GM23338 (cell line): ENCODE results near the gene AKAP13. TPM values are rescaled to one million over a fixed set of nuclear protein-coding genes. Genes with fewer than 3 reads are reported as not detected.

Experiments used
- ATAC-seq: fragments of 200-7000 bp; cut with Tn5 transposase; 3 replicates; pipeline ENCODE4 v1.9.1; 2020
- DNase-seq: peaks from one replicate; pipeline ENCODE4 v3.0.0-alpha.2; 2015; ENCODE audit warnings: low spot score
- H2AFZ ChIP-seq: fragments of 200-600 bp; sonication (generic); 2 replicates; pipeline ENCODE4 v1.8.0; 2016; ENCODE audit warnings: antibody characterized with exemption, mild to moderate bottlenecking, moderate library complexity
- H3F3A ChIP-seq: fragments of 200-600 bp; sonication (generic); replicated peaks from 2 replicates; pipeline ENCODE4 v1.8.0; 2017; ENCODE audit warnings: antibody characterized with exemption, mixed run types, low read depth
- H3K27ac ChIP-seq: fragments of 200-600 bp; sonication (generic); 2 replicates; pipeline ENCODE4 v1.6.1; 2016; ENCODE audit warnings: low read depth
- H3K27me3 ChIP-seq: fragments of 200-600 bp; sonication (generic); 2 replicates; pipeline ENCODE4 v1.8.0; 2016; ENCODE audit warnings: mild to moderate bottlenecking, mixed run types, moderate library complexity; ENCODE audit not compliant: insufficient read depth
- H3K36me3 ChIP-seq: fragments of 200-600 bp; sonication (generic); 2 replicates; pipeline ENCODE4 v1.8.0; 2016; ENCODE audit warnings: mild to moderate bottlenecking; ENCODE audit not compliant: insufficient read depth
- H3K4me1 ChIP-seq: fragments of 200-600 bp; sonication (generic); 2 replicates; pipeline ENCODE4 v1.8.0; 2016; ENCODE audit warnings: mild to moderate bottlenecking, moderate library complexity; ENCODE audit not compliant: insufficient read depth
- H3K4me2 ChIP-seq: fragments of 200-600 bp; sonication (generic); 2 replicates; pipeline ENCODE4 v1.7.1; 2017; ENCODE audit warnings: mixed run types
- H3K4me3 ChIP-seq: fragments of 200-600 bp; sonication (generic); 2 replicates; pipeline ENCODE4 v1.6.1; 2016; ENCODE audit warnings: mixed run types
- H3K79me2 ChIP-seq: fragments of 200-600 bp; sonication (generic); replicated peaks from 2 replicates; pipeline ENCODE4 v1.8.0; 2017; ENCODE audit warnings: mild to moderate bottlenecking; ENCODE audit not compliant: insufficient read depth
- H3K9me2 ChIP-seq: fragments of 200-600 bp; sonication (generic); 2 replicates; pipeline ENCODE4 v1.8.0; 2017; ENCODE audit not compliant: insufficient read depth
- H4K20me1 ChIP-seq: fragments of 200-600 bp; sonication (generic); replicated peaks from 2 replicates; pipeline ENCODE4 v1.8.0; 2017; ENCODE audit warnings: mild to moderate bottlenecking; ENCODE audit not compliant: insufficient read depth
- H3K27ac Mint-ChIP-seq: 2 replicates; pipeline ENCODE4 v1.8.0; 2020; ENCODE audit warnings: inconsistent platforms, mild to moderate bottlenecking, moderate library complexity, mixed read lengths
- H3K27me3 Mint-ChIP-seq: 3 replicates; pipeline ENCODE4 v1.8.0; 2022; ENCODE audit warnings: low read depth, mild to moderate bottlenecking, moderate library complexity, mixed read lengths, inconsistent platforms; ENCODE audit not compliant: insufficient read depth, poor library complexity
- H3K36me3 Mint-ChIP-seq: 3 replicates; pipeline ENCODE4 v1.8.0; 2021; ENCODE audit warnings: low read depth, mild to moderate bottlenecking, inconsistent platforms, moderate library complexity, mixed read lengths
- H3K4me1 Mint-ChIP-seq: 3 replicates; pipeline ENCODE4 v1.8.0; 2020; ENCODE audit warnings: mild to moderate bottlenecking, inconsistent platforms, mixed read lengths
- H3K4me3 Mint-ChIP-seq: 3 replicates; pipeline ENCODE4 v1.8.0; 2021; ENCODE audit warnings: moderate library complexity, mild to moderate bottlenecking, inconsistent platforms, mixed read lengths
- H3K9me3 Mint-ChIP-seq: 3 replicates; pipeline ENCODE4 v1.8.0; 2020; ENCODE audit warnings: moderate library complexity, mild to moderate bottlenecking, inconsistent platforms, mixed read lengths
- ETS1 ChIP-seq: IDR thresholded peaks from 2 replicates; pipeline ENCODE4 v1.6.1; 2016; ENCODE audit warnings: antibody characterized with exemption
- EZH2phosphoT487 ChIP-seq: fragments of 200-600 bp; sonication (generic); IDR thresholded peaks from one replicate; pipeline ENCODE4 v1.8.1; 2018; ENCODE audit warnings: antibody characterized with exemption; ENCODE audit not compliant: unreplicated experiment
- JUNB ChIP-seq: IDR thresholded peaks from one replicate; pipeline ENCODE4 v1.6.1; 2016; ENCODE audit warnings: antibody characterized with exemption; ENCODE audit not compliant: unreplicated experiment
- NANOG ChIP-seq: IDR thresholded peaks from 2 replicates; pipeline ENCODE4 v1.6.1; 2016; ENCODE audit warnings: antibody characterized with exemption, borderline replicate concordance
- POLR2AphosphoS5 ChIP-seq: IDR thresholded peaks from 2 replicates; pipeline ENCODE4 v1.6.1; 2016; ENCODE audit warnings: antibody characterized with exemption, low read depth
- REST ChIP-seq: IDR thresholded peaks from one replicate; pipeline ENCODE4 v1.6.1; 2018; ENCODE audit warnings: antibody characterized with exemption; ENCODE audit not compliant: unreplicated experiment
- ZNF331 ChIP-seq: fragments of 250-450 bp; sonication (Bioruptor Pico); IDR thresholded peaks from 2 replicates; pipeline ENCODE4 v1.5.0; 2020; ENCODE audit warnings: low read depth, mild to moderate bottlenecking, moderate library complexity
- polyA plus RNA-seq: library from polyadenylated mRNA; unstranded; fragments of >200 nt; fragmentation: Nextera tagmentation; extraction: Ambion mirVana; gene quantifications from 2 replicates; pipeline ENCODE4 v1.2.1, GENCODE V29; 2016
- total RNA-seq: library from RNA; depleted of rRNA; stranded (reverse); fragments of >200 nt; shearing (Covaris generic); gene quantifications from 2 replicates; pipeline ENCODE4 v1.2.3, GENCODE V29; 2014
- TF ChIP-seq, protein P1 (sequence below): fragments of 250-450 bp; sonication (Bioruptor Pico); IDR thresholded peaks from 2 replicates; pipeline ENCODE4 v1.5.0; 2020; ENCODE audit warnings: mild to moderate bottlenecking, moderate library complexity

The AKAP13 gene
- total and polyA plus RNA-seq, 2 experiments from 2014 or later: 46.2 to 60.7 TPM

- TF ChIP-seq, protein P1, sequence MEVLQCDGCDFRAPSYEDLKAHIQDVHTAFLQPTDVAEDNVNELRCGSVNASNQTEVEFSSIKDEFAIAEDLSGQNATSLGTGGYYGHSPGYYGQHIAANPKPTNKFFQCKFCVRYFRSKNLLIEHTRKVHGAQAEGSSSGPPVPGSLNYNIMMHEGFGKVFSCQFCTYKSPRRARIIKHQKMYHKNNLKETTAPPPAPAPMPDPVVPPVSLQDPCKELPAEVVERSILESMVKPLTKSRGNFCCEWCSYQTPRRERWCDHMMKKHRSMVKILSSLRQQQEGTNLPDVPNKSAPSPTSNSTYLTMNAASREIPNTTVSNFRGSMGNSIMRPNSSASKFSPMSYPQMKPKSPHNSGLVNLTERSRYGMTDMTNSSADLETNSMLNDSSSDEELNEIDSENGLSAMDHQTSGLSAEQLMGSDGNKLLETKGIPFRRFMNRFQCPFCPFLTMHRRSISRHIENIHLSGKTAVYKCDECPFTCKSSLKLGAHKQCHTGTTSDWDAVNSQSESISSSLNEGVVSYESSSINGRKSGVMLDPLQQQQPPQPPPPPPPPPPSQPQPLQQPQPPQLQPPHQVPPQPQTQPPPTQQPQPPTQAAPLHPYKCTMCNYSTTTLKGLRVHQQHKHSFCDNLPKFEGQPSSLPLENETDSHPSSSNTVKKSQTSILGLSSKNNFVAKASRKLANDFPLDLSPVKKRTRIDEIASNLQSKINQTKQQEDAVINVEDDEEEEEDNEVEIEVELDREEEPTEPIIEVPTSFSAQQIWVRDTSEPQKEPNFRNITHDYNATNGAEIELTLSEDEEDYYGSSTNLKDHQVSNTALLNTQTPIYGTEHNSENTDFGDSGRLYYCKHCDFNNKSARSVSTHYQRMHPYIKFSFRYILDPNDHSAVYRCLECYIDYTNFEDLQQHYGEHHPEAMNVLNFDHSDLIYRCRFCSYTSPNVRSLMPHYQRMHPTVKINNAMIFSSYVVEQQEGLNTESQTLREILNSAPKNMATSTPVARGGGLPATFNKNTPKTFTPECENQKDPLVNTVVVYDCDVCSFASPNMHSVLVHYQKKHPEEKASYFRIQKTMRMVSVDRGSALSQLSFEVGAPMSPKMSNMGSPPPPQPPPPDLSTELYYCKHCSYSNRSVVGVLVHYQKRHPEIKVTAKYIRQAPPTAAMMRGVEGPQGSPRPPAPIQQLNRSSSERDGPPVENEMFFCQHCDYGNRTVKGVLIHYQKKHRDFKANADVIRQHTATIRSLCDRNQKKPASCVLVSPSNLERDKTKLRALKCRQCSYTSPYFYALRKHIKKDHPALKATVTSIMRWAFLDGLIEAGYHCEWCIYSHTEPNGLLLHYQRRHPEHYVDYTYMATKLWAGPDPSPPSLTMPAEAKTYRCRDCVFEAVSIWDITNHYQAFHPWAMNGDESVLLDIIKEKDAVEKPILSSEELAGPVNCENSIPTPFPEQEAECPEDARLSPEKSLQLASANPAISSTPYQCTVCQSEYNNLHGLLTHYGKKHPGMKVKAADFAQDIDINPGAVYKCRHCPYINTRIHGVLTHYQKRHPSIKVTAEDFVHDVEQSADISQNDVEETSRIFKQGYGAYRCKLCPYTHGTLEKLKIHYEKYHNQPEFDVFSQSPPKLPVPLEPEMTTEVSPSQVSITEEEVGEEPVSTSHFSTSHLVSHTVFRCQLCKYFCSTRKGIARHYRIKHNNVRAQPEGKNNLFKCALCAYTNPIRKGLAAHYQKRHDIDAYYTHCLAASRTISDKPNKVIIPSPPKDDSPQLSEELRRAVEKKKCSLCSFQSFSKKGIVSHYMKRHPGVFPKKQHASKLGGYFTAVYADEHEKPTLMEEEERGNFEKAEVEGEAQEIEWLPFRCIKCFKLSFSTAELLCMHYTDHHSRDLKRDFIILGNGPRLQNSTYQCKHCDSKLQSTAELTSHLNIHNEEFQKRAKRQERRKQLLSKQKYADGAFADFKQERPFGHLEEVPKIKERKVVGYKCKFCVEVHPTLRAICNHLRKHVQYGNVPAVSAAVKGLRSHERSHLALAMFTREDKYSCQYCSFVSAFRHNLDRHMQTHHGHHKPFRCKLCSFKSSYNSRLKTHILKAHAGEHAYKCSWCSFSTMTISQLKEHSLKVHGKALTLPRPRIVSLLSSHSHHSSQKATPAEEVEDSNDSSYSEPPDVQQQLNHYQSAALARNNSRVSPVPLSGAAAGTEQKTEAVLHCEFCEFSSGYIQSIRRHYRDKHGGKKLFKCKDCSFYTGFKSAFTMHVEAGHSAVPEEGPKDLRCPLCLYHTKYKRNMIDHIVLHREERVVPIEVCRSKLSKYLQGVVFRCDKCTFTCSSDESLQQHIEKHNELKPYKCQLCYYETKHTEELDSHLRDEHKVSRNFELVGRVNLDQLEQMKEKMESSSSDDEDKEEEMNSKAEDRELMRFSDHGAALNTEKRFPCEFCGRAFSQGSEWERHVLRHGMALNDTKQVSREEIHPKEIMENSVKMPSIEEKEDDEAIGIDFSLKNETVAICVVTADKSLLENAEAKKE (CRISPR knock-in tag): no peak
- TF ChIP-seq REST (no peak), NANOG (no peak), POLR2AphosphoS5 (no peak), ZNF331 (no peak), JUNB (no peak)
Measured at GRCh38 chr15:85580879-85581278, 200.5 kb downstream of the AKAP13 start (continued).

GRCh38 chr15:85581495-85581894 is 201.1 kb downstream of the AKAP13 start:
- Mint-ChIP-seq H3K4me1 (peaks cover 13% of the 10 kb centered on the region; the same call in 2 of the 3 replicates), H3K27me3 (no peaks in the 10 kb centered on the region), H3K4me3 (no peak overlapping the region), H3K9me3 (no peaks in the 10 kb centered on the region), H3K36me3 (peaks cover 31% of the 10 kb centered on the region), H3K27ac (no peak overlapping the region)
- H3K4me1 ChIP-seq: no peaks in the 10 kb centered on the region
- H4K20me1 ChIP-seq: 0 out of 2 replicates have a peak, but pooled peaks cover 13% of the 10 kb centered on the region
- no peaks in the 10 kb centered on the region for H3K27me3 ChIP-seq
- H3K36me3 ChIP-seq: no peaks in the 10 kb centered on the region
- H3K27ac ChIP-seq: no peak overlapping the region
- ATAC-seq (no peak), DNase-seq (no peak)
- no peak overlapping the region for H3K4me2 ChIP-seq
- H3K9me2 ChIP-seq: no peaks in the 10 kb centered on the region
- peaks cover 23% of the 10 kb centered on the region for H3K79me2 ChIP-seq
- H3F3A ChIP-seq: no peaks in the 10 kb centered on the region
- H3K4me3 ChIP-seq: no peak overlapping the region
- no peak overlapping the region for H2AFZ ChIP-seq
- TF ChIP-seq POLR2AphosphoS5: no peak
- no peak for TF ChIP-seq EZH2phosphoT487
- no peak for TF ChIP-seq ETS1
- TF ChIP-seq JUNB: no peak
- no peak for TF ChIP-seq ZNF331
